ENCODE data around the gene IPO4. TPM values are rescaled to one million over a fixed set of nuclear protein-coding genes. Genes with fewer than 3 reads are reported as not detected.

Gene IPO4
- total and polyA plus RNA-seq, 9 donors, result 5.6 to 50.9 (median 33.5) TPM

DNA sequence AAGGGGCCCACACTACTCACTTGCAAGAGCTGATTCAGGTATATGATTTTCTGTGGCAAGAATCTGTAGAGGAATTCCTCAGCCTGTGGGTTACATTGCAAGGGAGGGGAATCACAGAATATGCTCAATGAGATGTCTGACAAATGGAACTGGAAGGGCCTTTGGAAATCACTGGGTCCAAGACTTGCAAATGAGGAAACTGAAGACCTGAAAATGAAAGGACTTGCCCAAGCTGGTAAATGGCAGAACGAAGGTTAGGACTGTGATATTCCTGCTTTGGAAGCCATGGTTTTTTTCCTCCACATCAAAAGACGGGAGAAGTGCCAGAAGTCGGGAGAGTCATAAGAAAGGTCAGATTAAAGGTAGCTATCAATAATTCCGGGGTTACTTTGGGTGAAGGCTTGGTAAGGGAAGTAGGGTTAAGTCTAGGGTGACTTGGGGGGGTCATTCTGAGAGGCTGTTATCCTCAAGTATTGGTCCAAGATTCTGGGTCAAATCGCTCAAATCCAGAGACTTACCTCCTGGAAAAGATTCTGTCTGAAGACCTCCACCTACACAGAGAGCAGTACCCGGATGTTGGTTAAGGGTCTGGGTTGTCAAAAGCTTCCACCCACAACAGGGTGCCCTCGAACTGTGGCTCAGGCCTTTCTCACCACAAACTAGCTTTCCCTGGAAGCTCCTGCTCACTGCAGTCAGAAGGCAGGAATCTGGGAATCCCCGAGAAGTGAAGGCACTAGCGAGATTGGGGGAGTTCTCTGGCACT lies 42.7 kb downstream of the IPO4 start:
- H3K36me3 ChIP-seq, result no peaks in the 10 kb centered on the region
- no peak for DNase-seq
- TF ChIP-seq EP300 (IDR thresholded peaks at IDR 0.05), result no peak
- TF ChIP-seq, protein P1, sequence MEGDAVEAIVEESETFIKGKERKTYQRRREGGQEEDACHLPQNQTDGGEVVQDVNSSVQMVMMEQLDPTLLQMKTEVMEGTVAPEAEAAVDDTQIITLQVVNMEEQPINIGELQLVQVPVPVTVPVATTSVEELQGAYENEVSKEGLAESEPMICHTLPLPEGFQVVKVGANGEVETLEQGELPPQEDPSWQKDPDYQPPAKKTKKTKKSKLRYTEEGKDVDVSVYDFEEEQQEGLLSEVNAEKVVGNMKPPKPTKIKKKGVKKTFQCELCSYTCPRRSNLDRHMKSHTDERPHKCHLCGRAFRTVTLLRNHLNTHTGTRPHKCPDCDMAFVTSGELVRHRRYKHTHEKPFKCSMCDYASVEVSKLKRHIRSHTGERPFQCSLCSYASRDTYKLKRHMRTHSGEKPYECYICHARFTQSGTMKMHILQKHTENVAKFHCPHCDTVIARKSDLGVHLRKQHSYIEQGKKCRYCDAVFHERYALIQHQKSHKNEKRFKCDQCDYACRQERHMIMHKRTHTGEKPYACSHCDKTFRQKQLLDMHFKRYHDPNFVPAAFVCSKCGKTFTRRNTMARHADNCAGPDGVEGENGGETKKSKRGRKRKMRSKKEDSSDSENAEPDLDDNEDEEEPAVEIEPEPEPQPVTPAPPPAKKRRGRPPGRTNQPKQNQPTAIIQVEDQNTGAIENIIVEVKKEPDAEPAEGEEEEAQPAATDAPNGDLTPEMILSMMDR (IDR thresholded peaks at IDR 0.05), result no peak
- TF ChIP-seq POLR2A (IDR thresholded peaks at IDR 0.05), result no peak

DNA sequence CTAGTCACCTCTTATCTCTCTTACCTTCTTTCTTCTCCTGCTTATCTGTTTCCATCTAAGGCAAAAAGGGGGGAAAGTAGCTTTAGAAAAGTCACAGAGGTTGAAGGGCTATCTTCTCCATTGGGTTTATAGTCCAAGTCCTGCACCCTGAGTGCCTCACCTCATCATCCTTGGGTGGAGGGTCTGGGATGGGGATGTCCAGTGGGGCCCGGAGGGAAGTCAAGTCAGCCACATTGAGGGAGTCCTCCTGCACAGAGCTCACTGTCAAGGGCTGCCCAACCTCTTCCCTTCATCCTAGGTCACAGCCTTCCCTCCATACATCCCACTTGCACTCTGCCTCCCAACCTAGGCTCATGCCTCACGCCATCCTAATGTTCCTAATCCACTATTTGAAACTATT lies 43.4 kb downstream of the IPO4 start:
- H3K4me3 ChIP-seq, result no peak overlapping the region
- H3K9me3 ChIP-seq, result no peaks in the 10 kb centered on the region
- no peaks in the 10 kb centered on the region for H3K36me3 ChIP-seq
- no peaks in the 10 kb centered on the region for H3K27me3 ChIP-seq
- no peak for DNase-seq
- WGBS, 3 donors, result 83 to 94% (median 91%) methylated on average over 2 of the region's 2 CpGs
- intact Hi-C loops (cut with DNase I), result loop anchor here in 1 of 4 donors (10.0 kb wide), 1 partner anchor 220 kb away; the partner anchor contains the start of gene NFATC4
- TF ChIP-seq EP300 (IDR thresholded peaks at IDR 0.05) (no peak), POLR2A (IDR thresholded peaks at IDR 0.05) (no peak)
- TF ChIP-seq, protein P1 (IDR thresholded peaks at IDR 0.05), result no peak
- peaks cover 10% of the 10 kb centered on the region for H3K4me1 ChIP-seq (ENCODE audit: insufficient read depth)
- H3K27ac ChIP-seq, result peak overlapping the region in 1 of 2 donors; percentile 83

More for the DNA sequence above, 42.7 kb downstream of the IPO4 start:
- Histone ChIP-seq H3K27ac (peak overlapping the region; percentile 75 to 83), H3K27me3 (no peaks in the 10 kb centered on the region), H3K9me3 (no peaks in the 10 kb centered on the region), H3K4me3 (peak overlapping the region; percentile 94), H3K4me1 (ENCODE audit: insufficient read depth) (peaks cover 10% of the 10 kb centered on the region)
- intact Hi-C loops (cut with DNase I), result loop anchor here in 1 of 4 donors (10.0 kb wide), 1 partner anchor 219 kb away; the partner anchor contains the start of gene NFATC4
- 4 to 11% (median 8%) methylated on average over 9 of the region's 9 CpGs for WGBS, 3 donors

DNA sequence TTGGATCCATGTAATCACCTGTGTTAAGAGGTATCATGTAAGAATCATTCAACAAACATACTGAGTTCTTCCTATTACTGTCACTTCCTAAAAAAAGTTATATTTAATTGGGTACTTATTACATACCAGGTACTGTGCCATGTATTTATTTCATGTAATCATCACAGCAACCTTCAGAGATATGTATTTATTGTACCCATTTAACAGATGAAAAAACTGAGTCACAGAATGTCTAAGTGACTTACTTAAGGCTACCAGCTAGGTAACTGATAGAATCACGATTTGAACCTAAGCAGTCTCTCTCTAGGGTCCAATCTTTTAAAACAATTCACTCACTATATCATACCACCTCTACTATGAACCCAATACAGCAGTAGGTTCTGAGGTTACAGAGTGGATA lies 44.2 kb downstream of the IPO4 start:
- intact Hi-C loops (cut with DNase I), result loop anchor here in 1 of 4 donors (10.0 kb wide), 1 partner anchor 220 kb away; the partner anchor contains the start of gene NFATC4
- TF ChIP-seq EP300 (IDR thresholded peaks at IDR 0.05), result no peak
- TF ChIP-seq, protein P1 (IDR thresholded peaks at IDR 0.05), result no peak
- no peak for TF ChIP-seq POLR2A (IDR thresholded peaks at IDR 0.05)
- Histone ChIP-seq H3K27ac (no peak overlapping the region), H3K9me3 (no peaks in the 10 kb centered on the region), H3K36me3 (no peaks in the 10 kb centered on the region), H3K4me3 (no peak overlapping the region), H3K27me3 (no peaks in the 10 kb centered on the region), H3K4me1 (ENCODE audit: insufficient read depth) (peaks cover 12% of the 10 kb centered on the region)
- WGBS, 3 donors, result 90 to 95% (median 92%) methylated on average over 1 of the region's 1 CpG
- no peak for DNase-seq

DNA sequence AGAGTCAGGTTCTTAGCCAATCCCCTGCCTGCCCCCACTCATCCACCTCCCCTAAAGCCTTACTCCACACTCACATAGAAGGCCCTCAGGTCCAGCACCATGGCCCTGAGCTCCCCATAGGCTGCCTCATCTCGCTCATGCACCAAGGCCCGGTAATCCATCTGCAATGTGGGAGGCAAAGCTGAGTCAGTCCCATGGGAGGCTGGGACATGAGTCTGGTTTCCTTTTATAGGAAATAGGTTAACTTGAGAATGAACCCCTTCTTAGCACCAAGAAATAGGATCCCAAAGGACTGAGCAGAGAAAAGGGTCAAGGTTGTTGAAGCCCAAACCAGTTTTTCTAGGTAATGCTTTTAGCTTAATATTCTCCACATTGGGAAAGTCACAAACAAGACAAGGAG lies 45.1 kb downstream of the IPO4 start:
- Histone ChIP-seq H3K9me3 (no peaks in the 10 kb centered on the region), H3K4me1 (ENCODE audit: insufficient read depth) (peaks cover 13% of the 10 kb centered on the region), H3K27ac (no peak overlapping the region), H3K27me3 (no peaks in the 10 kb centered on the region), H3K4me3 (no peak overlapping the region), H3K36me3 (no peaks in the 10 kb centered on the region)
- no peak for DNase-seq
- TF ChIP-seq EP300 (IDR thresholded peaks at IDR 0.05) (no peak), POLR2A (IDR thresholded peaks at IDR 0.05) (no peak)
- TF ChIP-seq, protein P1 (IDR thresholded peaks at IDR 0.05), result no peak
- 82 to 95% (median 84%) methylated on average over 2 of the region's 2 CpGs for WGBS, 3 donors
- intact Hi-C loops (cut with DNase I), result loop anchor here in 1 of 4 donors (10.0 kb wide), 1 partner anchor 221 kb away; the partner anchor contains the start of gene NFATC4

Measured in ovary (tissue), 9 donors.